ENCODE data around the gene ACTR3.
A peak's percentile ranks its signal among the peaks of the same experiment; 100 is the strongest.

ACTR3 gene

GRCh38 chr2:113962692-113963480, 73.0 kb downstream of the ACTR3 start:
- in situ Hi-C loops (cut with MboI; ENCODE audit: low sequenced_read_pairs, unreplicated experiment) = no loop called here
- TF ChIP-seq, protein P1, sequence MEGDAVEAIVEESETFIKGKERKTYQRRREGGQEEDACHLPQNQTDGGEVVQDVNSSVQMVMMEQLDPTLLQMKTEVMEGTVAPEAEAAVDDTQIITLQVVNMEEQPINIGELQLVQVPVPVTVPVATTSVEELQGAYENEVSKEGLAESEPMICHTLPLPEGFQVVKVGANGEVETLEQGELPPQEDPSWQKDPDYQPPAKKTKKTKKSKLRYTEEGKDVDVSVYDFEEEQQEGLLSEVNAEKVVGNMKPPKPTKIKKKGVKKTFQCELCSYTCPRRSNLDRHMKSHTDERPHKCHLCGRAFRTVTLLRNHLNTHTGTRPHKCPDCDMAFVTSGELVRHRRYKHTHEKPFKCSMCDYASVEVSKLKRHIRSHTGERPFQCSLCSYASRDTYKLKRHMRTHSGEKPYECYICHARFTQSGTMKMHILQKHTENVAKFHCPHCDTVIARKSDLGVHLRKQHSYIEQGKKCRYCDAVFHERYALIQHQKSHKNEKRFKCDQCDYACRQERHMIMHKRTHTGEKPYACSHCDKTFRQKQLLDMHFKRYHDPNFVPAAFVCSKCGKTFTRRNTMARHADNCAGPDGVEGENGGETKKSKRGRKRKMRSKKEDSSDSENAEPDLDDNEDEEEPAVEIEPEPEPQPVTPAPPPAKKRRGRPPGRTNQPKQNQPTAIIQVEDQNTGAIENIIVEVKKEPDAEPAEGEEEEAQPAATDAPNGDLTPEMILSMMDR (IDR thresholded peaks at IDR 0.05; ENCODE audit: borderline replicate concordance, control extremely low read depth, extremely low read depth, insufficient read depth, missing control alignments) = no peak
- no peak for DNase-seq (ENCODE audit: low spot score)

- TF ChIP-seq, protein P1 (IDR thresholded peaks at IDR 0.05; ENCODE audit: borderline replicate concordance, control extremely low read depth, extremely low read depth, insufficient read depth, missing control alignments) = no peak
- DNase-seq (ENCODE audit: low spot score) = no peak
- in situ Hi-C loops (cut with MboI; ENCODE audit: low sequenced_read_pairs, unreplicated experiment) = no loop called here
Measured at GRCh38 chr2:113963965-113964364, 74.1 kb downstream of the ACTR3 start.

GRCh38 chr2:113964436-113964835, 74.5 kb downstream of the ACTR3 start:
- TF ChIP-seq, protein P1 (IDR thresholded peaks at IDR 0.05; ENCODE audit: borderline replicate concordance, control extremely low read depth, extremely low read depth, insufficient read depth, missing control alignments) = no peak
- in situ Hi-C loops (cut with MboI; ENCODE audit: low sequenced_read_pairs, unreplicated experiment) = no loop called here

GRCh38 chr2:113965228-113965627, 75.3 kb downstream of the ACTR3 start:
- no peak for DNase-seq (ENCODE audit: low spot score)
- in situ Hi-C loops (cut with MboI; ENCODE audit: low sequenced_read_pairs, unreplicated experiment) = no loop called here
- TF ChIP-seq, protein P1 (IDR thresholded peaks at IDR 0.05; ENCODE audit: borderline replicate concordance, control extremely low read depth, extremely low read depth, insufficient read depth, missing control alignments) = no peak

More at GRCh38 chr2:113964436-113964835, 74.5 kb downstream of the ACTR3 start:
- no peak for DNase-seq (ENCODE audit: low spot score)

DNA sequence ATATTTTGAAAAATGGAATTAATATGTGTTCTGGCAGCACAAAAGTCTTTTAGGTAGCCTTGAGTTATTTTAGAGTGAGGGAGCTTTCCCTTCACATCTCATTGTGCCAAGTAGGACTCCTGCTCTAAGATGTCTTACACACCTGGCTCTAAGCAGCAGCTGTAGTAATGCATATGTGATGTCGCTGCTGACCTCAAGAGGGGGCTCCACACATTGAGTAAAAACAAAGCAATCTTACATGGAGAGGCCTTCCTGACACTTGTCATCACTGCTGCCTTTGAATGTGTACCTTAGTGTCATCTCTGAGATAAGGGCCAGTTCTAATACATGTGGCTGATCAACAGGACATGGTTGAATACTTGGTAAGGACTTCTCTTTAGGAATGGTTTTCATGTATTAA, 75.8 kb downstream of the ACTR3 start:
- DNase-seq (ENCODE audit: low spot score) = peak; percentile 17
- TF ChIP-seq, protein P1 (IDR thresholded peaks at IDR 0.05; ENCODE audit: borderline replicate concordance, control extremely low read depth, extremely low read depth, insufficient read depth, missing control alignments) = peak; percentile 39
- in situ Hi-C loops (cut with MboI; ENCODE audit: low sequenced_read_pairs, unreplicated experiment) = no loop called here

DNA sequence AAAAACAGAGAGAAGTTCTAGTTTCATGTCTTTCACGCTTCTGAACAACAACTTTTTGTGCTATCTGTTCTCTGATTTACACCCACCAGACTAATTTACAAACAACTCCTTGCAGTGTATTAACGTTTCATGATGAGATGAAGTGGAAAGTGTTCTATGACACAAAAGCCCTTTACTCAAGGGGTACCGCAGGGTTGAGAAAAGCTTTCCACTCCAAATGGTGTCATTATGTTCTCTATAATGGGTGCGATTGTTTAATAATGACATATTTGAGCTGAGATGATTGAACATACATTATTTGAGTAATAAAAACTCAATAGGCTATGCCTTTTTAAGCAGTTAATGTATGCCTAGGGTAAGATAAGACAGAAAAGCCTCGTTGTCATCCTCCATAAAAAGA, 76.3 kb downstream of the ACTR3 start:
- DNase-seq (ENCODE audit: low spot score) = no peak
- in situ Hi-C loops (cut with MboI; ENCODE audit: low sequenced_read_pairs, unreplicated experiment) = no loop called here
- TF ChIP-seq, protein P1 (IDR thresholded peaks at IDR 0.05; ENCODE audit: borderline replicate concordance, control extremely low read depth, extremely low read depth, insufficient read depth, missing control alignments) = no peak
